H54 (cell line): ENCODE measurements around the gene SLC39A11.
"Not testable (repeated sequence)": the region's sequence is repeated elsewhere in the genome, so short reads cannot be mapped to it uniquely, and the experiment has no call there.

Experiments
- DNase-seq: peaks from one replicate; pipeline ENCODE4 v3.0.0; 2011; ENCODE audit warnings: low spot score, mixed read lengths; ENCODE audit not compliant: insufficient read length
- FAIRE-seq: peaks from 3 replicates; lab custom pipeline; 2011; peaks lifted over from hg19 to GRCh38; lab: Jason Lieb, UNC
- POLR2A ChIP-seq: IDR thresholded peaks from 2 replicates; pipeline ENCODE4 v1.6.1; 2011; ENCODE audit warnings: low read depth, mild to moderate bottlenecking, low read length

The SLC39A11 gene

GRCh38 chr17:73011016-73011486 lies 81.4 kb downstream of the SLC39A11 start:
- TF ChIP-seq POLR2A: no peak
- DNase-seq: no peak
- no peak for FAIRE-seq

- no peak for FAIRE-seq
- no peak for TF ChIP-seq POLR2A
- DNase-seq: no peak
Measured at GRCh38 chr17:73010414-73010813, 82.1 kb downstream of the SLC39A11 start.

- FAIRE-seq (no peak), DNase-seq (no peak)
- no peak for TF ChIP-seq POLR2A
Measured at GRCh38 chr17:73007407-73007806, 85.1 kb downstream of the SLC39A11 start.

GRCh38 chr17:73005360-73005759 lies 87.1 kb downstream of the SLC39A11 start:
- no peak for TF ChIP-seq POLR2A
- no peak for DNase-seq
- no peak for FAIRE-seq

GRCh38 chr17:73003487-73003886 lies 89.0 kb downstream of the SLC39A11 start:
- FAIRE-seq: no peak
- no peak for DNase-seq
- no peak for TF ChIP-seq POLR2A

- TF ChIP-seq POLR2A: no peak
- DNase-seq (no peak), FAIRE-seq (no peak)
Measured at GRCh38 chr17:73000832-73001231, 91.7 kb downstream of the SLC39A11 start.

GRCh38 chr17:72999474-72999873 lies 93.0 kb downstream of the SLC39A11 start:
- not testable (repeated sequence) for DNase-seq, FAIRE-seq

GRCh38 chr17:72998343-72998742 lies 94.1 kb downstream of the SLC39A11 start:
- no peak for FAIRE-seq
- no peak for TF ChIP-seq POLR2A
- DNase-seq: no peak

GRCh38 chr17:72997559-72997958 lies 94.9 kb downstream of the SLC39A11 start:
- no peak for FAIRE-seq
- no peak for DNase-seq
- no peak for TF ChIP-seq POLR2A

- FAIRE-seq: no peak
- TF ChIP-seq POLR2A: no peak
- DNase-seq: no peak
Measured at GRCh38 chr17:72996791-72997190, 95.7 kb downstream of the SLC39A11 start.

- DNase-seq: no peak
- no peak for FAIRE-seq
- TF ChIP-seq POLR2A: no peak
Measured at GRCh38 chr17:72995008-72995656, 97.4 kb downstream of the SLC39A11 start.

- not testable (repeated sequence) for DNase-seq, FAIRE-seq
Measured at GRCh38 chr17:72992783-72993467, 99.6 kb downstream of the SLC39A11 start.

- no peak for TF ChIP-seq POLR2A
- no peak for FAIRE-seq
- no peak for DNase-seq
Measured at GRCh38 chr17:72991651-72992050, 100.8 kb downstream of the SLC39A11 start.

- DNase-seq: no peak
- no peak for FAIRE-seq
- TF ChIP-seq POLR2A: no peak
Measured at GRCh38 chr17:72989074-72989610, 103.3 kb downstream of the SLC39A11 start.

- no peak for TF ChIP-seq POLR2A
- DNase-seq (no peak), FAIRE-seq (no peak)
Measured at GRCh38 chr17:72988451-72988850, 104.0 kb downstream of the SLC39A11 start.

- DNase-seq (no peak), FAIRE-seq (no peak)
- TF ChIP-seq POLR2A: no peak
Measured at GRCh38 chr17:72987166-72987565, 105.3 kb downstream of the SLC39A11 start.
